Measurements from ENCODE around the gene POLD1. TPM values are rescaled to one million over a fixed set of nuclear protein-coding genes. Genes with fewer than 3 reads are reported as not detected.

The POLD1 gene
- polyA plus RNA-seq, 3 donors: 9.3 to 22.4 (median 15.6) TPM

DNA sequence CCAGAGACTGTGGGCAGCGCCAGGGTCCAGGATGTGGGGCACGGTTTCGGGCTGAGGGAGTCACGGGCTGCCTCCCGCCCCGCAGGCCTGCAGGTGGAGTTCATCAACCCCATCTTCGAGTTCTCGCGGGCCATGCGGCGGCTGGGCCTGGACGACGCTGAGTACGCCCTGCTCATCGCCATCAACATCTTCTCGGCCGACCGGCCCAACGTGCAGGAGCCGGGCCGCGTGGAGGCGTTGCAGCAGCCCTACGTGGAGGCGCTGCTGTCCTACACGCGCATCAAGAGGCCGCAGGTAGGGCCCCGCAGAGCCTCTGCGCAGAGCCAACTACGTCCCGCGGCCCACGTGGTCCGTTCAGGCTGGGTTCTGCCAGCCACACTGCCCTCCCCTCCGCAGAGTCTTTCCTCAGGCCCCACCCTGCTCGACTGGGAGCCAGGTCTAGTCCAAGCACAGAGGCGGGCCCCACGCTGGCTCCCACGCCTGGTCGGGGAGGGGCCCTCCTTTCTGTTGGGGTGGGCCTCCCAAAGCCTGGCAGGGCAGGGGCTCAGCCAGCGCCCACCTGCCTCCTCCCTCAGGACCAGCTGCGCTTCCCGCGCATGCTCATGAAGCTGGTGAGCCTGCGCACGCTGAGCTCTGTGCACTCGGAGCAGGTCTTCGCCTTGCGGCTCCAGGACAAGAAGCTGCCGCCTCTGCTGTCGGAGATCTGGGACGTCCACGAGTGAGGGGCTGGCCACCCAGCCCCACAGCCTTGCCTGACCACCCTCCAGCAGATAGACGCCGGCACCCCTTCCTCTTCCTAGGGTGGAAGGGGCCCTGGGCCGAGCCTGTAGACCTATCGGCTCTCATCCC lies 2.0 kb upstream of the POLD1 start:
- H3K4me3 ChIP-seq (replicated peaks in 1 of 3; ENCODE audit: low read depth in 2 of 3, low read length in 3 of 3): no peak overlapping the region
- peaks cover 36 to 48% of the 10 kb centered on the region in 2 donors for H3K4me1 ChIP-seq (ENCODE audit: control insufficient read depth in 1 of 2, insufficient read depth in 2 of 2, low read length in 2 of 2)
- no peak overlapping the region for H2AFZ ChIP-seq (ENCODE audit: insufficient read depth, low read depth, low read length, poor library complexity, severe bottlenecking)
- H3K9me3 Mint-ChIP-seq: peaks cover 0 to 2% (median 0%) of the 10 kb centered on the region in 7 donors
- TF ChIP-seq CTCF (IDR thresholded peaks at IDR 0.05): no peak
- H3K9ac ChIP-seq (ENCODE audit: insufficient read depth, low read length, poor library complexity, severe bottlenecking): no peak overlapping the region
- peaks cover 44% of the 10 kb centered on the region for H3K79me2 ChIP-seq (ENCODE audit: insufficient read depth, low read length)
- H3K36me3 Mint-ChIP-seq: peaks cover 47 to 56% of the 10 kb centered on the region in 2 donors
- peaks cover 57 to 58% of the 10 kb centered on the region in 2 donors for H3K36me3 ChIP-seq (replicated peaks in 1 of 2; ENCODE audit: control insufficient read depth in 1 of 2, insufficient read depth in 2 of 2, low read length in 2 of 2)
- H3K27me3 ChIP-seq (ENCODE audit: control insufficient read depth in 2 of 2, insufficient read depth in 2 of 2, low read length in 2 of 2): no peaks in the 10 kb centered on the region
- no peak overlapping the region for H3K27ac ChIP-seq (ENCODE audit: low read depth in 1 of 2, low read length in 2 of 2)
- H4K20me1 ChIP-seq (ENCODE audit: insufficient read depth, low read length): peaks cover 66% of the 10 kb centered on the region
- peaks cover 0 to 5% (median 3%) of the 10 kb centered on the region in 3 donors for H3K27me3 Mint-ChIP-seq (ENCODE audit: low read depth in 3 of 3)
- no peak overlapping the region for H3K4me2 ChIP-seq (replicated peaks; ENCODE audit: extremely low read depth, low read length, poor library complexity, severe bottlenecking)
- H3K4me1 Mint-ChIP-seq: peaks cover 46% of the 10 kb centered on the region
- no peak for DNase-seq
- peak overlapping the region in 1 of 7 donors; percentile 25 for H3K27ac Mint-ChIP-seq
- H3K4me3 Mint-ChIP-seq: no peak overlapping the region
- intact Hi-C loops (cut with micrococcal nuclease): loop anchor here in 1 of 2 donors (5.0 kb wide), 1 partner anchor 130 kb away; the partner anchor contains the start of genes ASPDH and JOSD2
- no peaks in the 10 kb centered on the region for H3K9me3 ChIP-seq (replicated peaks in 1 of 2; ENCODE audit: control insufficient read depth in 1 of 2, insufficient read depth in 1 of 2, low read length in 2 of 2)
- 94% methylated on average over 56 of the region's 58 CpGs for WGBS (ENCODE audit: insufficient coverage)

- Histone ChIP-seq H3K4me2 (replicated peaks; ENCODE audit: extremely low read depth, low read length, poor library complexity, severe bottlenecking) (peak overlapping the region; percentile 99), H2AFZ (ENCODE audit: insufficient read depth, low read depth, low read length, poor library complexity, severe bottlenecking) (no peak overlapping the region), H3K9me3 (replicated peaks in 1 of 2; ENCODE audit: control insufficient read depth in 1 of 2, insufficient read depth in 1 of 2, low read length in 2 of 2) (no peaks in the 10 kb centered on the region), H3K36me3 (replicated peaks in 1 of 2; ENCODE audit: control insufficient read depth in 1 of 2, insufficient read depth in 2 of 2, low read length in 2 of 2) (peaks cover 46 to 47% of the 10 kb centered on the region in 2 donors), H3K4me1 (ENCODE audit: control insufficient read depth in 1 of 2, insufficient read depth in 2 of 2, low read length in 2 of 2) (peaks cover 47 to 58% of the 10 kb centered on the region in 2 donors), H3K4me3 (replicated peaks in 1 of 3; ENCODE audit: low read depth in 2 of 3, low read length in 3 of 3) (peak overlapping the region; percentile 27 to 86 (median 28)), H3K27ac (ENCODE audit: low read depth in 1 of 2, low read length in 2 of 2) (peak overlapping the region; percentile 61 to 64), H4K20me1 (ENCODE audit: insufficient read depth, low read length) (peaks cover 55% of the 10 kb centered on the region), H3K79me2 (ENCODE audit: insufficient read depth, low read length) (peaks cover 39% of the 10 kb centered on the region), H3K27me3 (ENCODE audit: control insufficient read depth in 2 of 2, insufficient read depth in 2 of 2, low read length in 2 of 2) (no peaks in the 10 kb centered on the region), H3K9ac (ENCODE audit: insufficient read depth, low read length, poor library complexity, severe bottlenecking) (peak overlapping the region; percentile 61)
- Mint-ChIP-seq H3K27me3 (ENCODE audit: low read depth in 3 of 3) (peaks cover 0 to 5% (median 3%) of the 10 kb centered on the region in 3 donors), H3K9me3 (peaks cover 0 to 4% (median 0%) of the 10 kb centered on the region in 7 donors), H3K27ac (peak overlapping the region; percentile 90 to 98 (median 96)), H3K36me3 (peaks cover 38 to 44% of the 10 kb centered on the region in 2 donors), H3K4me1 (peaks cover 49% of the 10 kb centered on the region), H3K4me3 (peak overlapping the region; percentile 82 to 95)
- 64% methylated on average over 15 of the region's 21 CpGs for WGBS (ENCODE audit: insufficient coverage)
- intact Hi-C loops (cut with micrococcal nuclease): loop anchor here in 1 of 2 donors (5.0 kb wide), 1 partner anchor 129 kb away; the partner anchor contains the start of genes ASPDH and JOSD2
- DNase-seq: no peak
- TF ChIP-seq CTCF (IDR thresholded peaks at IDR 0.05): no peak
These were observed 921 bp upstream of the POLD1 start for GRCh38 chr19:50383001-50383851.

Measured in CD14-positive monocyte (primary cell).